ENCODE data around the gene NKPD1. TPM values are rescaled to one million over a fixed set of nuclear protein-coding genes. Genes with fewer than 3 reads are reported as not detected.

The NKPD1 gene
- total RNA-seq, 2 donors from 2014 or later, result not detected

GRCh38 chr19:45139286-45140143 lies 21.3 kb downstream of the NKPD1 start:
- no peaks in the 10 kb centered on the region for H3K27me3 ChIP-seq
- H3K27ac ChIP-seq, result no peak overlapping the region
- ATAC-seq (no peak), DNase-seq (no peak)
- H3K4me3 ChIP-seq, result no peak overlapping the region
- peaks cover 4 to 7% of the 10 kb centered on the region in 2 donors for H3K36me3 ChIP-seq (replicated peaks in 1 of 2; ENCODE audit: insufficient read depth in 1 of 2, low read depth in 2 of 2)
- peaks cover 14% of the 10 kb centered on the region for H3K4me1 ChIP-seq
- TF ChIP-seq POLR2A (IDR thresholded peaks at IDR 0.05), result no peak
- TF ChIP-seq, protein P1, sequence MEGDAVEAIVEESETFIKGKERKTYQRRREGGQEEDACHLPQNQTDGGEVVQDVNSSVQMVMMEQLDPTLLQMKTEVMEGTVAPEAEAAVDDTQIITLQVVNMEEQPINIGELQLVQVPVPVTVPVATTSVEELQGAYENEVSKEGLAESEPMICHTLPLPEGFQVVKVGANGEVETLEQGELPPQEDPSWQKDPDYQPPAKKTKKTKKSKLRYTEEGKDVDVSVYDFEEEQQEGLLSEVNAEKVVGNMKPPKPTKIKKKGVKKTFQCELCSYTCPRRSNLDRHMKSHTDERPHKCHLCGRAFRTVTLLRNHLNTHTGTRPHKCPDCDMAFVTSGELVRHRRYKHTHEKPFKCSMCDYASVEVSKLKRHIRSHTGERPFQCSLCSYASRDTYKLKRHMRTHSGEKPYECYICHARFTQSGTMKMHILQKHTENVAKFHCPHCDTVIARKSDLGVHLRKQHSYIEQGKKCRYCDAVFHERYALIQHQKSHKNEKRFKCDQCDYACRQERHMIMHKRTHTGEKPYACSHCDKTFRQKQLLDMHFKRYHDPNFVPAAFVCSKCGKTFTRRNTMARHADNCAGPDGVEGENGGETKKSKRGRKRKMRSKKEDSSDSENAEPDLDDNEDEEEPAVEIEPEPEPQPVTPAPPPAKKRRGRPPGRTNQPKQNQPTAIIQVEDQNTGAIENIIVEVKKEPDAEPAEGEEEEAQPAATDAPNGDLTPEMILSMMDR (IDR thresholded peaks at IDR 0.05), result no peak
- intact Hi-C loops (cut with DNase I), result no loop called here
- 89 to 91% methylated on average over 19 to 24 of the region's 24 CpGs for WGBS, 2 donors
- H3K9me3 ChIP-seq, result no peaks in the 10 kb centered on the region

GRCh38 chr19:45138303-45138751 lies 22.5 kb downstream of the NKPD1 start:
- no peak overlapping the region for H3K4me3 ChIP-seq
- DNase-seq, result no peak
- no peak for ATAC-seq
- TF ChIP-seq, protein P1 (IDR thresholded peaks at IDR 0.05), result no peak
- TF ChIP-seq POLR2A (IDR thresholded peaks at IDR 0.05), result no peak
- no peaks in the 10 kb centered on the region for H3K9me3 ChIP-seq
- intact Hi-C loops (cut with DNase I), result no loop called here
- H3K27me3 ChIP-seq, result no peaks in the 10 kb centered on the region
- H3K36me3 ChIP-seq (replicated peaks in 1 of 2; ENCODE audit: insufficient read depth in 1 of 2, low read depth in 2 of 2), result peaks cover 4 to 7% of the 10 kb centered on the region in 2 donors
- peaks cover 14% of the 10 kb centered on the region for H3K4me1 ChIP-seq
- H3K27ac ChIP-seq, result no peak overlapping the region
- WGBS, 2 donors, result 87 to 88% methylated on average over 8 to 11 of the region's 11 CpGs

GRCh38 chr19:45137179-45137761 lies 23.5 kb downstream of the NKPD1 start:
- no peak for TF ChIP-seq POLR2A (IDR thresholded peaks at IDR 0.05)
- TF ChIP-seq, protein P1 (IDR thresholded peaks at IDR 0.05), result no peak
- H3K36me3 ChIP-seq (replicated peaks in 1 of 2; ENCODE audit: insufficient read depth in 1 of 2, low read depth in 2 of 2), result peaks cover under 1 to 4% of the 10 kb centered on the region in 2 donors
- no peaks in the 10 kb centered on the region for H3K27me3 ChIP-seq
- WGBS, 2 donors, result 75 to 78% methylated on average over 15 to 17 of the region's 17 CpGs
- no peak overlapping the region for H3K27ac ChIP-seq
- no peaks in the 10 kb centered on the region for H3K9me3 ChIP-seq
- no peak overlapping the region for H3K4me3 ChIP-seq
- intact Hi-C loops (cut with DNase I), result no loop called here
- DNase-seq (no peak), ATAC-seq (no peak)
- peaks cover 14% of the 10 kb centered on the region for H3K4me1 ChIP-seq

DNA sequence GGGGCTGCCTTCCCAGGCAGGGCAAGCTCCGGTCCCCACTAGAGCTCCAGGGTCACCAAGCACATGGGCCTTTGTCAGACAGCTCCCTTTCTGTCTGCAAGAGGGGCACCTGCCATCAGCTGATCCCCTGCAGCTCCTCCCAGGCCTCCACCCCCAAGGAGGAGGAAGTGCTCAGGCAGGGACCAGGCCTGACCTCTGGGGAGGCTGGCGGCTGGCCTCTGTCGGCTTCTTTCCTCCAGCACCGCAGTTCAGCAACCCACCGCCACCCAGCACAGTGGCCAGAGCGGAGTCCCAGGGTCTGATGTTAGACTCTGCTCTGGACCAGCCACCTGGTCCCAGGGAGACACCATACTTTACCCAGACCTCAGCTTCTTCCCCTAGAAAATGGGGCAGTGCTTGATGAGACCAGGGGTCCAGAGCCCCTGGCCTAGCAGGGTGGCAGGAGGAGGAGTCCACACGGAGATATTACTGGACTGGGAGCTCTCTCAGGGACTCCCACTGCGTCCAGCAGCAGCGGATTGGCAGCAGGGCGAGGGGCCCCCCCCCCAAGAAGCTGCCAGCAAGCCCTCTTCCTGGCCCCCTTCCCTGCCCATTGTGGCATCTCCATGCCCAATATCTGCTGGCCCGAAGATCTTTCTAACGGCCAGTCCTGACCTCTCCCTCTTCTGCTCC lies 24.1 kb downstream of the NKPD1 start:
- H3K4me1 ChIP-seq, result peaks cover 14% of the 10 kb centered on the region
- intact Hi-C loops (cut with DNase I), result no loop called here
- no peak for ATAC-seq
- peaks cover 0 to 2% of the 10 kb centered on the region in 2 donors for H3K36me3 ChIP-seq (replicated peaks in 1 of 2; ENCODE audit: insufficient read depth in 1 of 2, low read depth in 2 of 2)
- H3K9me3 ChIP-seq, result no peaks in the 10 kb centered on the region
- no peaks in the 10 kb centered on the region for H3K27me3 ChIP-seq
- 75 to 81% methylated on average over 9 to 12 of the region's 12 CpGs for WGBS, 2 donors
- H3K4me3 ChIP-seq, result no peak overlapping the region
- no peak for TF ChIP-seq POLR2A (IDR thresholded peaks at IDR 0.05)
- TF ChIP-seq, protein P1 (IDR thresholded peaks at IDR 0.05), result no peak
- no peak overlapping the region for H3K27ac ChIP-seq
- no peak for DNase-seq

Data from body of pancreas (tissue), 4 donors.